Kidney (tissue), 22 donors: ENCODE results near the gene CDC42EP1. TPM values are rescaled to one million over a fixed set of nuclear protein-coding genes. Genes with fewer than 3 reads are reported as not detected.

Experiments used
- DNase-seq, 5 donors: peaks; one replicate each; pipeline ENCODE4 v3.0.0-alpha.2; 2013 to 2020
- FAIRE-seq: peaks from 2 replicates; lab custom pipeline; 2012; peaks lifted over from hg19 to GRCh38; lab: Jason Lieb, UNC
- H3K27ac ChIP-seq, 2 donors: one replicate each; pipeline ENCODE4 v1.7.0; 2013; ENCODE audit warnings: low read depth in 2 of 2, low read length in 2 of 2, inconsistent platforms in 1 of 2
- H3K27me3 ChIP-seq: one replicate; pipeline ENCODE4 v1.7.1; 2013; ENCODE audit warnings: low read length, inconsistent platforms; ENCODE audit not compliant: control insufficient read depth, insufficient read depth
- H3K36me3 ChIP-seq, 3 donors: one replicate each; pipeline versions ENCODE4 v1.7.0 to v1.7.1; 2013; ENCODE audit warnings: low read length in 3 of 3, control low read depth in 1 of 3, inconsistent platforms in 1 of 3; ENCODE audit not compliant: insufficient read depth in 3 of 3, control insufficient read depth in 2 of 3
- H3K4me1 ChIP-seq, 3 donors: one replicate each; pipeline versions ENCODE4 v1.7.0 to v1.7.1; 2013; ENCODE audit warnings: low read length in 3 of 3, inconsistent platforms in 1 of 3, low read depth in 1 of 3; ENCODE audit not compliant: control insufficient read depth in 2 of 3, insufficient read depth in 2 of 3
- H3K4me3 ChIP-seq, 3 donors: one replicate each; pipeline versions ENCODE4 v1.7.0 to v1.8.1; 2013; ENCODE audit warnings: low read length in 3 of 3, control low read depth in 1 of 3, inconsistent platforms in 1 of 3
- H3K9ac ChIP-seq, 3 donors: one replicate each; pipeline versions ENCODE4 v1.7.0 to v1.7.1; 2013; ENCODE audit warnings: low read length in 3 of 3, control low read depth in 1 of 3, inconsistent platforms in 1 of 3
- H3K9me3 ChIP-seq, 3 donors: one replicate each; pipeline versions ENCODE4 v1.7.0 to v1.7.1; 2013; ENCODE audit warnings: low read length in 3 of 3, control low read depth in 1 of 3, inconsistent platforms in 1 of 3; ENCODE audit not compliant: control insufficient read depth in 2 of 3, insufficient read depth in 1 of 3
- CTCF ChIP-seq: IDR thresholded peaks from 3 replicates; pipeline ENCODE4 v1.5.1; 2012; ENCODE audit warnings: mild to moderate bottlenecking, moderate library complexity, borderline replicate concordance; ENCODE audit not compliant: insufficient read depth; ENCODE audit errors: extremely low read depth
- intact Hi-C: fragments of 100-400 bp; cut with DNase I; formaldehyde crosslinking; loops from one replicate; pipeline ENCODE4 v1.11.1; 2022
- long read RNA-seq, 10 donors: library from polyadenylated mRNA in 1 of 10; unstranded in 1 of 10; transcript quantifications; one replicate each; pipeline ENCODE4 v2.0.0 and lab custom pipeline, GENCODE V29; 2021 to 2026
- polyA plus RNA-seq: library from polyadenylated mRNA; stranded (reverse); fragments of 350-450 nt; fragmentation: Illumina TruSeq; extraction: RNeasy Lipid Tissue Mini Kit (QIAGEN cat#74804); gene quantifications from one replicate; pipeline ENCODE4 v1.2.3, GENCODE V29; 2014; ENCODE audit warnings: low read depth, low replicate concordance; ENCODE audit not compliant: insufficient read depth
- total RNA-seq: library from RNA; stranded (reverse); fragmentation: NEBNext Ultra II Directional; extraction: Animal tissue kit (Norgen Biotek cat#: 25700); gene quantifications from one replicate; pipeline ENCODE4 v1.2.1, GENCODE V29; 2021
- donor health status: control.
- donor health status: control.
- donor health status: control.
- donor health status: control.
- donor health status: control.
- donor health status: DM: yes; HTN: yes; CAD: no.
- donor health status: Normal renal cell carcinoma (clear cell type).

Gene CDC42EP1
- total RNA-seq (68.5 TPM), polyA plus RNA-seq (29.5 TPM)
- long read RNA-seq, donor 1, transcript CDC42EP1-201 (3 exons, 2,181 nt): major isoform, 25 of 82 reads
- long read RNA-seq, donor 1, partial matches to known transcripts: 57 of 82 reads
- long read RNA-seq, donor 1, other reads (novel, unspliced or antisense): 0 of 82 reads
- long read RNA-seq, donor 2, transcript CDC42EP1-201 (3 exons, 2,181 nt): major isoform, 25 of 61 reads
- long read RNA-seq, donor 2, partial matches to known transcripts: 35 of 61 reads
- long read RNA-seq, donor 2, other reads (novel, unspliced or antisense): 0 of 61 reads
- long read RNA-seq, donor 3, transcript CDC42EP1-201 (3 exons, 2,181 nt): major isoform, 16 of 85 reads
- long read RNA-seq, donor 3, partial matches to known transcripts: 69 of 85 reads
- long read RNA-seq, donor 3, other reads (novel, unspliced or antisense): 0 of 85 reads
- long read RNA-seq, donor 4, transcript CDC42EP1-201 (3 exons, 2,181 nt): major isoform, 26 of 60 reads
- long read RNA-seq, donor 4, partial matches to known transcripts: 34 of 60 reads
- long read RNA-seq, donor 4, other reads (novel, unspliced or antisense): 0 of 60 reads
- long read RNA-seq, donor 5, partial matches to known transcripts: 0 of 2 reads
- long read RNA-seq, donor 5, other reads (novel, unspliced or antisense): 0 of 2 reads
- long read RNA-seq, donor 6, transcript CDC42EP1-201 (3 exons, 2,181 nt): major isoform, 27 of 147 reads
- long read RNA-seq, donor 6, partial matches to known transcripts: 120 of 147 reads
- long read RNA-seq, donor 6, other reads (novel, unspliced or antisense): 0 of 147 reads
- long read RNA-seq, donor 7, transcript CDC42EP1-201 (3 exons, 2,181 nt): major isoform, 9 of 53 reads
- long read RNA-seq, donor 7, partial matches to known transcripts: 43 of 53 reads
- long read RNA-seq, donor 7, other reads (novel, unspliced or antisense): 1 of 53 reads
- long read RNA-seq, donor 8, transcript CDC42EP1-201 (3 exons, 2,181 nt): major isoform, 22 of 110 reads
- long read RNA-seq, donor 8, partial matches to known transcripts: 88 of 110 reads
- long read RNA-seq, donor 8, other reads (novel, unspliced or antisense): 0 of 110 reads
- long read RNA-seq, donor 9, transcript CDC42EP1-201 (3 exons, 2,181 nt): major isoform, 13 of 67 reads
- long read RNA-seq, donor 9, partial matches to known transcripts: 54 of 67 reads
- long read RNA-seq, donor 9, other reads (novel, unspliced or antisense): 0 of 67 reads
- long read RNA-seq, donor 10, transcript CDC42EP1-201 (3 exons, 2,181 nt): major isoform, 20 of 83 reads
- long read RNA-seq, donor 10, partial matches to known transcripts: 63 of 83 reads
- long read RNA-seq, donor 10, other reads (novel, unspliced or antisense): 0 of 83 reads

- no peak for TF ChIP-seq CTCF
- FAIRE-seq (no peak), DNase-seq (peak; percentile 54 to 89 (median 69))
- Histone ChIP-seq H3K4me1 (peaks cover 12 to 53% (median 24%) of the 10 kb centered on the region in 3 donors), H3K4me3 (peak within 1 kb of the TSS; percentile 62 to 69 (median 65)), H3K36me3 (no peaks in the 10 kb centered on the region), H3K27ac (peak within 1 kb of the TSS; percentile 97 to 98), H3K27me3 (no peaks in the 10 kb centered on the region), H3K9ac (peak within 1 kb of the TSS; percentile 33 to 96 (median 93)), H3K9me3 (no peaks in the 10 kb centered on the region)
- intact Hi-C loops: no loop called here
Measured at GRCh38 chr22:37559901-37560607, at the start of gene CDC42EP1. Gene CDC42EP1, plus strand, starts transcription at chr22:37560480. Its CDS starts 5,870 bp downstream, at chr22:37566350.

GRCh38 chr22:37511395-37512104 lies 48.7 kb upstream of the CDC42EP1 start:
- Histone ChIP-seq H3K27ac (peak overlapping the region; percentile 56 to 77), H3K27me3 (no peaks in the 10 kb centered on the region), H3K9me3 (no peaks in the 10 kb centered on the region), H3K4me3 (peak overlapping the region in 1 of 3 donors; percentile 35), H3K36me3 (peaks cover 0 to 30% (median 6%) of the 10 kb centered on the region in 3 donors), H3K9ac (peak overlapping the region in 1 of 3 donors; percentile 8), H3K4me1 (peaks cover 4 to 32% (median 23%) of the 10 kb centered on the region in 3 donors)
- DNase-seq: peak in 1 of 5 donors; percentile 54
- TF ChIP-seq CTCF: no peak
- intact Hi-C loops: no loop called here
- no peak for FAIRE-seq
